ENCODE results near the gene ASPM. TPM values are rescaled to one million over a fixed set of nuclear protein-coding genes. Genes with fewer than 3 reads are reported as not detected.
"Not testable (repeated sequence)": the region's sequence is repeated elsewhere in the genome, so short reads cannot be mapped to it uniquely, and the experiment has no call there.

The ASPM gene
- total RNA-seq, 2 donors from 2014 or later = 0.14 to 0.37 TPM

DNA sequence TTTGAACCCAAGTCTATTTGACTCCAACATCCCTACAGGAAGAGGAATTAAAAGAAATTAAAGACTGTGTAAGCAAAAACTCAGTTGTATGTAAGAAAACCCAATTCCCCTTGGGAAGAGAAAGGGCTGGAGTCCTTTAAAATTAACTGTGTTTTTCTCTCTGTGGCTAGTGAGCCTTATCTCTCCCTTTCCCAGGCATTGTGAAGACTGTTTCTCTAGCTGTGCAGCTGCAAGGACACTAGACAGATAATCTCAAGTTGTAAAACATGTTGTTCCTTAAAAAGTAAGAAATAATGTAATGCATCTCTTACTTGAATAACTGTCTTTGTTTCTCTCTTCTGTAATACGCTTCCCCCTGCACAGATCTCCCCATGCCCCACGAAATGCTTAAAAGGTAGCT lies 49.5 kb downstream of the ASPM start:
- intact Hi-C loops (cut with DNase I); DNase-seq (ENCODE audit: low spot score): not testable (repeated sequence)

DNA sequence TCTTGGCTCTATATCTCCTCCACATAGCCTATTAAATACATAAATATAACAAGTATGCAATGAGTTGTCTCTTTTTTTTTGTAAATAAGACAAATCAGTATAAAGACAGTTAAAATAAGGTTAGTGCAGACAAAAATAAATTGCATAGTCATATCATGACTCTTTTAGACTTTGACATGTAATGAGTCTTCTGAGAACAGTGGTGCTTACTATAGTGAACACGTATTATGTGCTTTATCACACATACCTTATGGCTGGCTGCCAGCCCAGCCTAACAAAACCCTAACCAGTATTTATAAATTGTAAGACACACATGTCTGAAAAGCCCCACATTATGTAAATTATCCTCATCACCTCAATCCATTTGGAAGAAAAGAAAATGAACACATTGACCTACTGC lies 50.3 kb downstream of the ASPM start:
- intact Hi-C loops (cut with DNase I) = no loop called here

GRCh38 chr1:197093226-197093885 lies 53.1 kb downstream of the ASPM start:
- DNase-seq (ENCODE audit: low spot score) = no peak
- intact Hi-C loops (cut with DNase I) = no loop called here

More for the DNA sequence above, 50.3 kb downstream of the ASPM start:
- no peak for DNase-seq (ENCODE audit: low spot score)

GRCh38 chr1:197092491-197093023 lies 53.9 kb downstream of the ASPM start:
- intact Hi-C loops (cut with DNase I) = no loop called here
- DNase-seq (ENCODE audit: low spot score) = no peak

DNA sequence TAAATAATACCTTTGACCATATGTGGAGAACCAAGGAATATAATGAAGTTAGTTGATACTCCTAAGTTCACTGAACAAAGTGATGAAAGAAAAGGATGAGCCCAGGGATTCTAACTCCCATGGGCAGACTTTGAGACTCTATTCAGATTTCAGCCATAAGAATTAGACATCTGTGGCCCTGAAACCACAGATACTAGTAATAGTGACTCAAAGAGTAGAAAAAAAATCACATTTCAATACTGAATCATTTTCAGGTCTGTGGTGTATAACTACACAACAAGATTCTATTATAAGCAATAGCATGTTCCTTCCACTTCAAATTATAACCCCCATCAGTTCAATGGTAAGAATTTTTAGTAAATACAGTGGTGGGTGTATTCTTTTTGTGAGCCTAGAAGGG lies 63.0 kb downstream of the ASPM start:
- intact Hi-C loops (cut with DNase I) = no loop called here
- no peak for DNase-seq (ENCODE audit: low spot score)

DNA sequence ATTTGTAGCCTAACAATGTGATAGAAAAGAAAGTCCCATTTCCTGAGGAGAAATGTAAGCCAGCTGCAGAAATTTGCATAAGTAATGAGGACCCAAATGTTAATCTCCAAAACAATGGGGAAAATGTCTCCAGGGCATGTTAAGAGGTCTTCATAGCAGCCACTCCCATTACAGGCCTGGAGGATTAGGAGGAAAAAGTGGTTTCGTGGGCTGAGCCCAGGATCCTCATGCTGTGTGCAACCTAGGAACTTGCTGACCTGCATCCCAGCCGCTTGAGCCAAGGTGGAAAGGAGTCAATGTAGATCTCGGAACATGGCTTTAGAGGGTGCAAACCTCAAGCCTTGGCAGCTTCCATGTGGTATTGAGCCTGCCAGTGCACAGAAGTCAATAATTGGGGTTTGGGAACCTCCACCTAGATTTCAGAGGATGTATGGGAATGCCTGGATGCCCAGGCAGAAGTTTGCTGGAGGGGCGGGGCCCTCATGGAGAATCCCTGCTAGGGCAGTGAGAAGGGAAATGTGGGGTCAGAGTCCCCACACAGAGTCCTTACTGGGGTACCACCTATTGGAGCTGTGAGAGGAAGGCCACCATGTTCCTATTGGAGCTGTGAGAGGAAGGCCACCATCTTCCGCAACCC lies 65.2 kb downstream of the ASPM start:
- intact Hi-C loops (cut with DNase I) = no loop called here

GRCh38 chr1:197080323-197080722 lies 66.1 kb downstream of the ASPM start:
- no peak for DNase-seq (ENCODE audit: low spot score)
- intact Hi-C loops (cut with DNase I) = no loop called here

More for the DNA sequence above, 65.2 kb downstream of the ASPM start:
- DNase-seq (ENCODE audit: low spot score) = no peak

GRCh38 chr1:197076585-197076984 lies 69.9 kb downstream of the ASPM start:
- intact Hi-C loops (cut with DNase I) = no loop called here
- no peak for DNase-seq (ENCODE audit: low spot score)

- intact Hi-C loops (cut with DNase I) = no loop called here
- no peak for DNase-seq (ENCODE audit: low spot score)
Observed at GRCh38 chr1:197073978-197074377, 72.5 kb downstream of the ASPM start.

DNA sequence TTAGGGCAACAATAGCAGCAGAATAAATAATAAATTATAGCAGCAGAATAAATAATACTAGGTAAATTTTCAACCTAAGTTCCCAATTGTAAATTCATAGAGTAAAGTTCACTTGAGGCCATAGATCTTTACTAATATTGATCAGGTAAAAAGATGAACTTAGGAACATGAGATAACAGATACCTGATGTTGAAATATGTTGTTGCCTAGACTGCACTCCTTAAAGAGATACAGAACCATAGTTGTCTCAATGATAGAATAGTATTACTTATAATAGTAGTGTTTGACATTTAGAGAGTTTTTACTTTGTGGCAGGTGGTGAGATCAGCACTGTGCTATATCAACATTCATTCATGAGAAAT lies 79.0 kb downstream of the ASPM start:
- no peak for DNase-seq (ENCODE audit: low spot score)
- intact Hi-C loops (cut with DNase I) = no loop called here

DNA sequence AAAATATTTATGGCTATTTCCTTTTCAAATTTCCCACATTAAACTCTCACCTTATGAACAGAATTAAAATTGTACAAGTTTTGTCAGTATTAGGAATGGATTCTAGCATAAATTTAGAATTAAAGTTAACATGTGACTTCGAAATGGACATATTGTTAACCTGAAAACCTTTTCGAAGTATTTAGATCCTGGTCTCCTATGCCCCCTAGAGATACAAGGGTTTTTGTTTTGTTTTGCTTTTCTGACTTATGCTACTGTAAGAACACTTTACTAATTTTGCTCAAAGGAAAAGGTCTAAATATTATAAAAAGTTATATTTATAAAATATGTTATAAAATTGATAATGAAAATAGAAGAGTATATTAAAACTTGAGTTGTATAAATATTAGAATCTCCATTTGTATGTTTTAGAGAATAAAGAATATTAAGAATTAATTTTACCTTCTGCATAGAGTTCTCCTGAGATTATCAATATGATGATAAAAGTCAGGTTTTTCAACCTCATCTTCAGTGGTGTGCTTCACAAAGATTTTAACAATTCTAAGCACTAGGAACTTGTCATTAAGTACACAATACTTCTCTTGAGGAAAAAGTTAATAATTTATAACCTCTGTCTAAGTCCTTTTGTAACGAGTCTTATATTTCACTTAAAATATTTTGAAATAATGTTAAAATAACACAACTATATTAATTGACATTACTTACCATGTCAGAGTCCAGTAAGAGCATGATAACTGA lies 79.6 kb downstream of the ASPM start, which contains the start of gene F13B:
Gene F13B (minus strand): TSS at position 542 of the 738 bp plus-strand sequence. CDS start 37 bp downstream, at position 505.
- intact Hi-C loops (cut with DNase I) = no loop called here
- DNase-seq (ENCODE audit: low spot score) = no peak

DNA sequence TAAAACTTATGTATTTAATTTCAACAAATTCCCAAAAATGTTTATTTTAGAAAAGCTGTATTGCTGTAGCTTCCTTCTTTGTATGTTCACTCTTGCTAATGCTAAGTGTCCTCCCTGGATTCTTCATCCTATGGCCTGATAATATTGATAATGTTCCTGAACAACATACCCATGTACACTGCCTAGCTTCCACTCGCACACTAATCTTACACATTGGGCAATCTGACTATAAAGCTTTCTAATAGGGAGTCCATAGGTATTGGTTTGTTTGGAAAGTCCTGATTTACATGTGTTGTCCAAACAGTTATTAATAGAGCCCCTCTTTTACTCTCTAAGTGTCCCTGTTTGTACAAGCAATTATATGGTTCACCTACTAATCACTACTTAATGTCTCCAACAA lies 80.2 kb downstream of the ASPM start:
- intact Hi-C loops (cut with DNase I) = no loop called here
- no peak for DNase-seq (ENCODE audit: low spot score)

DNA sequence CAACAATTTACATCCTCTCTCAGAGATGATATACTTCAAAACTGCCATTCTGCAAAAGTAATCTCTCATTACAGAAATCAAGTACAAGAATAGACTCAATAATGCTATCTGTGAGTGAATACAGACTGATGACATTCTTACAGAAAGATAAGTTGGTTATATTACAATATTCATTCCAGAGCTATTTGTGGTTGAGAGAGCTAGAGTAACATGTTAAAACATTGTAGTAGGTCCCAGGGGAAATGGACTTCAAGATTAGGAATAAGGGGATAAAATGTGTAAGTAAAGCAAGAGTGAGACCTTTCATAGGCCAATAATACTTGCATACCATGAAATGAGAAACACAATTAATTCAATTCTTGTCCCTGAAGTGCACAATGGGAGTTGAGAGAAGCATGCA lies 80.9 kb downstream of the ASPM start:
- DNase-seq (ENCODE audit: low spot score) = no peak
- intact Hi-C loops (cut with DNase I) = no loop called here

- intact Hi-C loops (cut with DNase I) = no loop called here
- no peak for DNase-seq (ENCODE audit: low spot score)
Observed at GRCh38 chr1:197063212-197063611, 83.3 kb downstream of the ASPM start.

- DNase-seq (ENCODE audit: low spot score) = no peak
- intact Hi-C loops (cut with DNase I) = no loop called here
Observed at GRCh38 chr1:197062692-197063091, 83.8 kb downstream of the ASPM start.

DNA sequence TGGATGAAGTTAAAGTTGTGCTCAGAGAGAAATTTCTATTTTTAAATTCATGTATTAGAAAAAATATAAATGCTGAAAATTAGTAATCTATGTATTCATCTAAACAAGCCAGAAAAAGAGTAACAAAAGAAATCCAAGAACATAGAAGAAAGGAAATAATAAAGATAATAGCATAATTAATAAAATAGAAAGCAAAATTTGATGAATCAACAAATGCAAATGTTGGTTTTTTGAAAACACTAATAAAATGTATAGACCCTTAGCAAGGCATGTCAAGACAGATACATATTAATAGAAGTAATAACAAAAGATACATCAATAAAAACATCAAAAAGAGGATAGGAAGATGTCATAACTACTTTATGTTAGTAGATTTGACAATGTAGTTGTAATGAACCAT lies 97.4 kb downstream of the ASPM start:
- DNase-seq (ENCODE audit: low spot score) = no peak
- intact Hi-C loops (cut with DNase I) = no loop called here

DNA sequence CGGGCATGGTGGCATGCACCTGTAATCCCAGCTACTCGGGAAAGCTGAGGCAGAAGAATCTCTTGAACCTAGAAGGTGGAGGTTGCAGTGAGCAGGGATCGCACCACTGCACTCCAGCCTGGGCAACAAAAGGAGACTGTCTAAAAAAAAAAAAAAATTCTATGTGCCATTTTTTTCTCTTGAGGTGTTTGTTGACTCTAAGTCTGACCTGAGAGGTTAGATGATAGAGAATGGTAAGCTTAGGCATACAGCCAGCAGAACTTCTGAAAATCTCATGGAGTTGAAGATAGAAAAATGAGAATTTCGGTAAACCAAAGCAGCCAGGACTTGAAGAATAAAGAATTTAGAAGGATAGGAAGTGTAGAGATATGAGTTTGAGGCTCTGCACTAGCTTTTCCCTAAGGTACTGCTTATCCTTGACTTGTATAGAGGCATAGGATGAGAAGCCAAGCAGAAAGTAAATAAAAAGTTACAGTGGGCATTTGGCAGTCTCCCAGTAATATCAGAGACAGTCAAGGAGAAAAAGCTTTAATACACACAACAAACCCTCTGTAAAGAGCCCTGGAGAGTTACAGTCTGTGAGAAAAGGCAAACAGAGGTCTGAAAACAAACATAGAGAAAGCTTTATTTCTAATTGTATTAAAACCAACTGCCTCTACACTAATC lies 103.7 kb downstream of the ASPM start:
- DNase-seq (ENCODE audit: low spot score) = no peak
- intact Hi-C loops (cut with DNase I) = no loop called here

DNA sequence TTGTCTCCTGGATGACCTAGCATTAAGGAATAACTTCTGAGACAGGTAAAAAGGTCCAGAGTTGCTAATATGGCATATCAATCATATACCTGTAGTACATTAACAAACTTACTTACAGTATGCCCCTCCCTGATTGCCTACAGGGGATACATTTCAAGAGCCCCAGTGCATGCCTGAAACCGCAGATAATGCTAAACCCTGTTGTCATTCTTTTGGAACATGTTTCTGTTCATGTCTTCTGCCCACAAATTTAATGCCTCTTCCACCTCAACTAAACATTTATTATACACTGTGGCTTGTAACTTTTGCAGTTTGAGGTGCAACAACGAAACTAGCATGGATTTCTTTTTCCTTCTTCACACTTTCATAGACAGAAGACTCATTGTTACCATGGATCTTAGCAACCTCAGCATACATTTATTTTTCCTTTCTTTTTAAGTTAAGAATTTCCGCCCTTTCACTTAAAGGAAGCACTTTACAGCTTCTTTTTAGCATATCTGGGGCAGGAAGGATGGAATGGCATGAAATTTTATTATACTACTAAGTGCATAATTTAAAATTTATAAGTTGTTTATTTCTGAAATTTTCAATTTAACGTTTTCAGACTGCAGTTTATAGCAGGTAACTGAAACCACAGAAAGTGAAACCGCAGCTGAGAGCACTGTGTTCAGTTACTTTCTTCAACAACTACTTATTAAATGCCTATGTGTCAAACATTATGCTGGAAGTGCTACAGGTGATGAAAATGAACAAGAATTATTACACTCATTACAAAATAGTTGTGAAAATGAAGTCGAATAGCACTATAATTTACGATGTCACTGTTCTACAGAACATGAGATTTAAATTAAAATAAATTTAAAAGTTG lies 104.7 kb downstream of the ASPM start:
- DNase-seq (ENCODE audit: low spot score) = no peak
- intact Hi-C loops (cut with DNase I) = no loop called here

DNA sequence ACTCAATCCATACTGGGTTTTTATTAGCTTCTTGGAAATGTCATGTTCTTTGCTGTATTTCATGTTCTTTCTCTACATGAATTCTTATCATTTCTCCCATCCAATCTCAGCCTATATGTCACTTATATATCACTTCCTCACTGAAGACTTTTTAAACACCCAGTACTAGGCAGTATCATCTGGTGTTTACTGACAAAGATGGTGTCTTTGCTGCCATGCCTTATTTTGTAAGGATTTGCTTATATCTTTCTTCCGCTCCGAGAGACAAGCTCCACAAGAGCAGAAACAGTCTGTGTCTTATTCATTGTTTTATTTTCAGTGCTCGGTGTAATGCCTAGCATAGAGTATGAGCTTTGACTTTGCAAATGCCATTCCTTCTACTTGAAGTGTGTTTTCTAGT lies 109.6 kb downstream of the ASPM start:
- no peak for DNase-seq (ENCODE audit: low spot score)
- intact Hi-C loops (cut with DNase I) = no loop called here

Measured in posterior vena cava (tissue), 2 donors.